RCC 7860 (cell line): ENCODE results near the gene ORC5.

Experiments
- DNase-seq: peaks from one replicate; pipeline ENCODE4 v3.0.0-alpha.2; 2015; ENCODE audit warnings: low spot score
- FAIRE-seq: peaks from 2 replicates; lab custom pipeline; 2012; peaks lifted over from hg19 to GRCh38; lab: Jason Lieb, UNC

The ORC5 gene

GRCh38 chr7:104130726-104131125 is 77.1 kb downstream of the ORC5 start:
- FAIRE-seq (no peak), DNase-seq (no peak)

DNA sequence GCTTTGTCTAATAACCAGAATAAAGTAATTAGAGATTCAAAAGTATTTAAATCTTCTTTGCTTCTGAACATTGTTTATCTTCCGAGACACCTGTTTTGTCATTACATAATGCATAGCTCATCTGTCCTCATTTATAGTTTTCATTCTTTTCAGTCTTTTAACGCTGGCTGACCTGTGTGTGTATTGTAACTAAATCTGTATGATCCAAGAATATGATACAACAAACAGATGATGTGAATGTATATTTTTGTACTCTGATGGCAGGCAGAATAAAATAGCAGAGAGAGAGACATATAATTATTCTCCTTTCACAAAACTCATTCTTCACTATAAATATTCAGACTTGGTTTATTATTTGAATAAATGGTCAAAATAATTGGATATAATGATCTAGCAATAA is 80.6 kb downstream of the ORC5 start:
- no peak for DNase-seq
- no peak for FAIRE-seq

DNA sequence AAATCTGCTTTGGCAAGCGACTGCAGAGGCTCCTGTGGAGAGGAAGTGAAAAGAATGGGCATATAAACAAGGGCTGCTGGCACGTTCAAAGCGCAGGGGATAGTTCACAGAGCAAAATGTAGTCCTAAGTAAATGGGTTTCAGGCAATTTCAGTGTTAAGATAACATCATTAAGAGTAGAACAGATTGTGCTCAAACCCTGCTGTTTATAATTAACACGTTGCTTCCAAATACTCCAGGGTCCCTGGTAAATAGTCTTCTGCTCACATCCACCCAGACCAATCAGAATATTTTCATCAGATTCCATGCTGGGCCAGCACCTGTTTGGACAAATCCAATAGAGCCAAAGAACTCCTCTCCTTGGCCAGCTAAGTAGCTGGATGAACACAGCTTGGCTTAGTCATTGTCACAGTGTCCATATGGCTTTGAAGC is 81.4 kb downstream of the ORC5 start:
- DNase-seq (no peak), FAIRE-seq (no peak)

DNA sequence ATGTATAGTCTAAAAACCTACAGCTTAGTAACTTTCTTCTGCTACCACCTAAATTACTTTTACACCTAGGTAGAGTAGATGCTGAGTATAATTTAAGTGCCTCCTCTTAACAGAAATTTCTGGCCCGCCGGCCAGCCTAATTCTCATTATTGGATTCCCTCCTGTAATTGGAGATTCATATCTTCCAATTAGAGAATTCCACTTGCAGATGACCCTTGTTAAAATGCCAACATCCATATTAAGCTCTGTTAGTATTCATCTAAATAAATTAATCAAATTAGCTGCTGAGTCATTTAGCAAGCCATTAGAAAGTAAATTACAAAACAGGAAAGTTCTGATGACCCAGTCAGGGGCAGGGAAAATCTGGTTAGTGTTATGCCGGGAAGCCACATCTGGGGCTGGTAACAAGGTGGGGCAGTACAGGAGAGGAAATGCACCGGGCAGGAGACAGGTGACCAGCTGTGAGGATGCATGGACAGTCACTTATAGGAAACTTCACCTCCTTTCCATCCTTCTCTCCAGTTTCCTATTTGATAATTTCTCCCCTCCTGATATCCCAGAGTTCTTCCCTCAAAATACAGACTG is 82.8 kb downstream of the ORC5 start:
- FAIRE-seq (no peak), DNase-seq (no peak)

GRCh38 chr7:104124469-104124868 is 83.3 kb downstream of the ORC5 start:
- no peak for DNase-seq
- no peak for FAIRE-seq

- DNase-seq (no peak), FAIRE-seq (no peak)
Measured at GRCh38 chr7:104123786-104124185, 84.0 kb downstream of the ORC5 start.

DNA sequence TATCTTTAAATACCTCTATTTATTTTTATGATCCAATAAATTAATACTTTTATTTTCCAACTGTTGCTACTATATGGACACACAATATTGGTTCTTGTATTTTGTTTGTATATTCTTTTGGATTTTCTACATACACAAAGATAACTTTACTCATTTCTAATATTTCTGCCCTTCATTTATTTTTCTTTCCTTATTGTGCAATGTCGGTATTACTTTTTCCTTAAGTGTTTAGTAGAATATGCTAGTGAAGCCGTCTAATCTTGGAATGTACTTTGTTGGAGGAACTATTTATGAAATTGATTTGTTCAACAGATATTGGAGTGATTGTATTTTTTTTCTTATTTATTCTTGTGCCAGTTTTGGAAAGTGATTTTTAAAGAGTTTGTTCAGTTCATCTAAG is 94.0 kb downstream of the ORC5 start:
- no peak for FAIRE-seq
- DNase-seq = no peak

DNA sequence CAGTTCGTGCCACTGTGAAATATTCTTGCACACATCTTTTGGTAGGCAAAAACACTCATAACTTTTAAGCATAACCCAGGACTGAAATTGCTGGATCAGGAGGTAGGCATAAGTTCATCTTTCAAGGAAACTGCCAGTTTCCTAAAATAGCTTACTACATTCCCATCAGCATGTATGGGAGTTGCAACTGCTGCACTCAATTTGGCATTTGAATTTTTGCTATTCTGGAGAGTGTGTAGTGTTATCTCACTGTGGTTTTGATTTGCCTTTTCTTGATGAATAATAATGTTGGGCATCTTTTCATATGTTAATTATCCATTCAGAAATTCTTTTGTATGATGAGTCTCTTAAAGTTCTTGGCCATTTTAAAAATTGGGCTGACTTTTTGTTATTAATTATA is 95.2 kb downstream of the ORC5 start:
- FAIRE-seq (no peak), DNase-seq (no peak)

GRCh38 chr7:104111271-104111670 is 96.5 kb downstream of the ORC5 start:
- DNase-seq (no peak), FAIRE-seq (no peak)

DNA sequence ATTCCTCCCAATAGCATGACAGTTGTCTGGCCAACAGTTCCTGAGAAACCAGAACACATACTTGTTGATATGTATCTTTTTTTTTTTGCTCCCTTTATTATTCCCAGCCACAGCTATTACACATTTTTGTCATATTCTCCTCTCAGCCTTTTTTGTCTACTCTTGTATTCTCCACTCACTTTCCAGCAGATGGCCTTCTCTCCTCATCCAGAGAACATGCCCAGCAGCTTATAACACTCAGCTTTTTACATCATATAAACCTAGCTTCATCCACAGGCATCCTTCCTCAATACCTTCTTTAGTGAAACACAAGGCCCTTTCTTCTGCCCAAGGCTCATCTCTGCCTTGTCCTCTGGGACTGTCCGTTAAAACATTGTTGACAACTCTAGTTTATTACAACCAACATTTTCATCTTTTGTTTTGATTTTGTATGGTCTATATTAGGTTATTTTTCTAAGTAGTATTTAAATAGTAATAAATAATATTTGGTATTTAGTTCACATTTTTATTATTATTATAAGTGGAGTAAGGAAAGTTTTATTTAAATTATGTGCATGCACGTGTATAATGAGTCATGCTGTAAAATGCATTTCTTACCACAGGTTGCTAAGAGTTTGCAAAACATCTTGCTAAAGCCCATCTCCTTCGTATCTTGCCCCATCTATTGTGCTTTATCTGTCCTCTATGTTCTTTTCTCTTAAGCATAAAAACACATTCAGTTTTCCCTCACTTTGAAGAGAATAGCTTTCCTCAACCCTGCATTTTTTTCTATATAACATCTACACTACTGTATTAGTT is 101.5 kb downstream of the ORC5 start:
- no peak for FAIRE-seq
- no peak for DNase-seq

GRCh38 chr7:104098890-104099289 is 108.9 kb downstream of the ORC5 start:
- no peak for DNase-seq
- no peak for FAIRE-seq

GRCh38 chr7:104096683-104097082 is 111.1 kb downstream of the ORC5 start:
- DNase-seq (no peak), FAIRE-seq (no peak)

DNA sequence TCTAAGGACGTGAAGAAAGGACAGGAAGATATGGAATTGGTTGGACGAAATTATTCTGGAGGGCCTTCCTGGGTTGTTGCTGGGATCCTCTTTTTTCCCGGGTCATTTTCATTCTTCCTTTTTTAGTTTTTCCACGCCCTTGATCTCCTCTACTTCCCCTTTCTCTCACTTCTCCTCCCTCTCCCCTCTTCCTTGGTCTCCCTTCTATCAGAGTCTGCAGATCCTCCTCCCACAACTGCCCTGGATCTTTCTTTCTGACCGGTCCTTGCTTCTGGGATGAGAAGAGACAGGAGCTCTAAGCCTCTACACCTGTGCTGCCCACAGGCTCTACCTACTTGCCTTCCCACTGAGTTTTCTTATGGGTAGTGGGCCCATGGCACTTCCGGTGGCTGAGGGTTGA is 114.7 kb downstream of the ORC5 start:
- FAIRE-seq (no peak), DNase-seq (no peak)

DNA sequence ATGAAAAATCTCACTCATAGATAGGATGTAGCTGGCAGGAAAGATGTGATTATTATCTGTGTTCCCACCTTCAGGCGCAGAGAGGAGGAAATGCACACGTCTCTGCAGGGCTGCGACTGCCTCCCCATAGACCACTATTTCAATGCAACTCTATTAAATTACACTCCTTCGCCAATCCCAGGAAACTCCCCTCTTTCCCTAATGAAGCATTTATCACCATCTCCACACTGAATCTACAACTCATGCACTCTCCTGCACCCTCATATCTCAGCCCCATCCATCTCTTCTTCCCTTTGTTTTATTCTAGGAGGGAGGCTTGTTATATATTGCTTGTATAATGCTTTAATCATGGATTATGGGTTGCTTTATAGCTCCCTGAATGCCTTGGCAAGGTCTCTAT is 116.6 kb downstream of the ORC5 start:
- FAIRE-seq = no peak
- DNase-seq = no peak

DNA sequence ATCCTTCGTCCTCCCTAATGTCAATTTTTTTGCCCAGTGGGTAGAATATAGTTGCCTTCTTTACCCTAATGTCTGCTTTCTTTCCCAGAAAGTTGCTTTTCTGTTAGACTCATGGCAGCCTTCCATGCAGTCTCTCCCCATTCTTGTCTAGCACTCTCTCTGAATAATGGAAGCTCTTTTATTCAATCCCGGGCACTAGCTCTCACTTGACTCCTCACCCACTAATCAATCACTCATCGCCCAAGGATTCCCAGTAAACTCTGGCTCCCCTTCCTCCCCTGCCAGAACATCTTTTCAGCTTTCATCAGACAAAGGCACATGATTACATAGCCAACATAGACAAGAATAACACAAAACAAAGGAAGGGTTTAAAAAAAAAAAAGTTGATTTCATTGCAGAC is 118.2 kb downstream of the ORC5 start:
- DNase-seq = no peak
- no peak for FAIRE-seq

DNA sequence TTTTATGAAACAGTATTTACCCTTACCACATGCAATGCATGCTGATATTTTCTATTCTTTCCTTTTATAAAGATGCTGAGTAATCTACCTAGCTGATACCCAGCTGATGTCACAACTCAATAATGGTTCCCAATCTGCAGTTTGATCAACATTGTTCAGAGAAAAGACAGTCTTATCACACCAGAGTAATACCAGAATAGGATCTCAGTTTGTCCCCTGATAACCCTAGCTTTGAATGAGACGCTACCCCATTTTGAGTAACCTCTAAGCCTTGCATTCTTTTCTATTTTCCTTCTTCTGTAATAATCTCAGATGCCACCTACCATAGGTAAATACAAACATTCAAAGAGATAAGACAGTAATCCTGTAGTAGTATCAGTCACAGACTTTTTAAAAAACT is 118.8 kb downstream of the ORC5 start:
- no peak for DNase-seq
- FAIRE-seq = no peak
